ENCODE measurements around the gene PLA2G2E.
"Not testable (repeated sequence)": the region's sequence is repeated elsewhere in the genome, so short reads cannot be mapped to it uniquely, and the experiment has no call there.

Gene PLA2G2E

GRCh38 chr1:19880841-19881240 is 42.6 kb downstream of the PLA2G2E start:
- DNase-seq: not testable (repeated sequence)

- no peak for DNase-seq
Observed at GRCh38 chr1:19879661-19880060, 43.8 kb downstream of the PLA2G2E start.

- DNase-seq: no peak
Observed at GRCh38 chr1:19879227-19879626, 44.2 kb downstream of the PLA2G2E start.

GRCh38 chr1:19878637-19878985 is 44.8 kb downstream of the PLA2G2E start:
- no peak for DNase-seq

- DNase-seq: no peak
Observed at GRCh38 chr1:19877821-19878636, 45.4 kb downstream of the PLA2G2E start.

- no peak for DNase-seq
Observed at GRCh38 chr1:19877181-19877750, 46.2 kb downstream of the PLA2G2E start.

GRCh38 chr1:19872190-19872589 is 51.2 kb downstream of the PLA2G2E start:
- no peak for DNase-seq

All from MV-4-11 (cell line).